Measurements from ENCODE around the gene LDB3. TPM values are rescaled to one million over a fixed set of nuclear protein-coding genes. Genes with fewer than 3 reads are reported as not detected.
A peak's percentile ranks its signal among the peaks of the same experiment; 100 is the strongest.

The LDB3 gene
- total and polyA plus RNA-seq, 9 of the 15 experiments (the other 6 are each of a cell fraction or from before 2014, with no cell fraction given), result 0.03 TPM; not detected in 8

- no peak for TF ChIP-seq ZNF398 (CRISPR knock-in tag; IDR thresholded peaks at IDR 0.05)
- peak; percentile 96 for TF ChIP-seq PRDM10 (IDR thresholded peaks at IDR 0.05; ENCODE audit: partially characterized antibody)
- TF ChIP-seq PTRF (tag; IDR thresholded peaks at IDR 0.05), result no peak
- no peak for TF ChIP-seq ZNF639 (CRISPR knock-in tag; conservative IDR thresholded peaks at IDR 0.05 in 1 of 2, IDR thresholded peaks at IDR 0.05 in 1 of 2)
- no peak for TF ChIP-seq NFYB (IDR thresholded peaks at IDR 0.05; ENCODE audit: extremely low read depth, insufficient read length)
- TF ChIP-seq CC2D1A (IDR thresholded peaks at IDR 0.05), result no peak
- TF ChIP-seq CEBPZ (IDR thresholded peaks at IDR 0.05; ENCODE audit: borderline replicate concordance, low read depth, low read length), result no peak
- TF ChIP-seq SP2 (IDR thresholded peaks at IDR 0.05; ENCODE audit: extremely low read depth, low read depth, low read length, poor library complexity, severe bottlenecking), result no peak
- no peak for TF ChIP-seq ZNF79 (CRISPR knock-in tag; IDR thresholded peaks at IDR 0.05; ENCODE audit: low read depth)
- TF ChIP-seq ZNF586 (CRISPR knock-in tag; conservative IDR thresholded peaks at IDR 0.05), result no peak
- TF ChIP-seq ZNF395 (CRISPR knock-in tag; IDR thresholded peaks at IDR 0.05), result peak; percentile 81; the same call in 1 of the 2 replicates
- no peak for TF ChIP-seq MEF2A (IDR thresholded peaks at IDR 0.05; ENCODE audit: control insufficient read depth, low read depth, low read length)
- TF ChIP-seq KDM5B (IDR thresholded peaks at IDR 0.05; ENCODE audit: insufficient replicate concordance, low read depth, low read length), result peak; percentile 62
Measured at GRCh38 chr10:86755740-86756510, 87.6 kb downstream of the LDB3 start (continued).
